Astrocyte of the cerebellum (primary cell): ENCODE results near the gene ZNF44.
"Not testable (repeated sequence)": the region's sequence is repeated elsewhere in the genome, so short reads cannot be mapped to it uniquely, and the experiment has no call there.

Experiments
- DNase-seq: peaks from one replicate; pipeline ENCODE4 v3.0.0-alpha.2; 2011; ENCODE audit warnings: low read depth
- H3K4me3 ChIP-seq: 2 replicates; pipeline ENCODE4 v1.5.1; 2011; ENCODE audit warnings: mild to moderate bottlenecking, low read depth, low read length, moderate library complexity
- in situ Hi-C: cut with HindIII; loops from 2 replicates; pipeline ENCODE4 v1.10.0; 2017; ENCODE audit warnings: low sequenced_read_pairs
- TF ChIP-seq, protein P1 (sequence below): IDR thresholded peaks from 2 replicates; pipeline ENCODE4 v1.5.1; 2012; ENCODE audit warnings: low read length, low read depth, moderate library complexity, mild to moderate bottlenecking; ENCODE audit errors: missing control alignments

Gene ZNF44

DNA sequence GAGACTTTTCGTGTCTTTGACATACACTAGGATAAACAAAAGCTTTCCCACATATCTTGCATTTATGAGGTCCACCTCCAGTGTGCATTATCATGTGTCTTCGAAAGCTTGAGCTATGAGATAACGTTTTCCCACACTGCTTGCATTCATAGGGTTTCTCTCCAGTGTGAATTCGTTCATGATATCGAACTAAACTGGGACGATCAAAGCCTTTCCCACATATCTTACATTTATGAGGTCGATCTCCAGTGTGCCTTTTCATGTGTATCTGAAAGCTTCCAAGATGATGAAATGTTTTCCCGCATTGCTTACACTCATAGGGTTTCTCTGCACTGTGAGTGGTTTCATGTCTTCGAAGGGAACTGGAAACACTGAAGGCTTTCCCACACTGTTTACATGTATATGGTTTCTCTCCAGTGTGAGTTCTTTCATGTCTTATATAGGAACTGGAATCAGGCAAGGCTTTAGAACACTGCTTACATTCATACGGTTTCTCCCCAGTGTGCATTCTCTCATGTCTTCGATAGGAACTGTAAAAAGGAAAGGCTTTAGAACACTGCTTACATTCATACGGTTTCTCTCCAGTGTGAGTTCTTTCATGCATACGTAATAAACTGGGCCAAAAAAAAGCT lies 24.2 kb upstream of the ZNF44 start:
- in situ Hi-C loops, result no loop called here
- no peak for DNase-seq
- TF ChIP-seq, protein P1, sequence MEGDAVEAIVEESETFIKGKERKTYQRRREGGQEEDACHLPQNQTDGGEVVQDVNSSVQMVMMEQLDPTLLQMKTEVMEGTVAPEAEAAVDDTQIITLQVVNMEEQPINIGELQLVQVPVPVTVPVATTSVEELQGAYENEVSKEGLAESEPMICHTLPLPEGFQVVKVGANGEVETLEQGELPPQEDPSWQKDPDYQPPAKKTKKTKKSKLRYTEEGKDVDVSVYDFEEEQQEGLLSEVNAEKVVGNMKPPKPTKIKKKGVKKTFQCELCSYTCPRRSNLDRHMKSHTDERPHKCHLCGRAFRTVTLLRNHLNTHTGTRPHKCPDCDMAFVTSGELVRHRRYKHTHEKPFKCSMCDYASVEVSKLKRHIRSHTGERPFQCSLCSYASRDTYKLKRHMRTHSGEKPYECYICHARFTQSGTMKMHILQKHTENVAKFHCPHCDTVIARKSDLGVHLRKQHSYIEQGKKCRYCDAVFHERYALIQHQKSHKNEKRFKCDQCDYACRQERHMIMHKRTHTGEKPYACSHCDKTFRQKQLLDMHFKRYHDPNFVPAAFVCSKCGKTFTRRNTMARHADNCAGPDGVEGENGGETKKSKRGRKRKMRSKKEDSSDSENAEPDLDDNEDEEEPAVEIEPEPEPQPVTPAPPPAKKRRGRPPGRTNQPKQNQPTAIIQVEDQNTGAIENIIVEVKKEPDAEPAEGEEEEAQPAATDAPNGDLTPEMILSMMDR, result no peak
- no peak overlapping the region for H3K4me3 ChIP-seq

DNA sequence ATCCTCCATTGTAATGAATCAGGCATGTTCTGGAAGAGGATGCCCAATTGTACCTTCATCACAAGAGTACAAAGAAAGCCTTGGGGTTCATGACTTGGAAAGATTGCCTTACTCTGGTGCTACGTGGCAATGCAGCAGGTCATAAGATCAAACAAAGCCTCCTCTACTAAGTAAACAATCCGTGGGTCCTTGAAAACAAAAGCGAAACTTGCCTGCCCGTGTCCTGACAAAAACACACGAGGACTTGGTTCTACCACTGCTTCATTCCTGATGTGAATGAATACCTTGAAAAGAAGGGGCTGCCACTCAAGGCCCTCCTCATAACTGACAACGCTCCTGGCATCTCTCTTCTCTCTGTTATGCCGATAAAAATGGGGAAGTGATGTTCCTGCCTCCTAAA lies 19.9 kb upstream of the ZNF44 start:
- H3K4me3 ChIP-seq, result no peak overlapping the region
- in situ Hi-C loops, result no loop called here
- no peak for DNase-seq
- TF ChIP-seq, protein P1, result no peak

DNA sequence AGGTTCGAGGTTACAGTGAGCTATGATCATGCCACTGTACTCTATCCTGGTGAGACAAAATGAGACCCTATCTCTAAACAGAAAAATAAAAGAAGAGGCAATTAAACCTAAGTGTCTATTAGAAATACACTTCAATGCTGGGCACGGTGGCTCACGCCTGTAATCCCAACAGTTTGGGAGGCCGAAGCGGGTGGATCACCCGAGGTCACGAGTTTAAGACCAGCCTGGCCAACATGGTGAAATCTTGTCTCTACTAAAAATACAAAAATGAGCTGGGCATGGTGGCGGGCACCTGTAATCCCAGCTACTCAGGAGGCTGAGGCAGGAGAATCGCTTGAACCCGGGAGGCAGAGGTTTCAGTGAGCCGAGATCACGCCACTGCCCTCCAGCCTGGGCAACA lies 14.2 kb upstream of the ZNF44 start:
- DNase-seq, in situ Hi-C loops: not testable (repeated sequence)

DNA sequence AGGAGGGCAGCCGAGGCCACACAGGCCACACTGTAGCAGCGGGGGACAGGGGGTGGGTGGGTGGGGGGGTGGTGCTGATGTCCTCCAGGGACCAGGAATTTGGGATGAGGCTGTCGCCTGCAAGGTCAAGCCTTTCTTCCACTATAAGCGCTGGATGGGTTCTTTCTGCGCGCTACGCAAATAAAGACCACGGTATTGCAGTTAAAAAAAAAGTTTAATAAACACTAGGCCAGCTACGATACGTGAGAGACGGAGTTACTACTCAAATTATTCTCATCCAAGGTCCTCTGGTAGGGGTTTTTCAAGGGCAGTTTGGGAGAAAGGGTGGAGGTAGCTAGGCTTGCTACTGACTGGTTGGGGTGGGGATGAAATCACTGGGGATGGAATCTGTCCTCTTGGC lies 508 bp upstream of the ZNF44 start:
- TF ChIP-seq, protein P1, result no peak
- in situ Hi-C loops, result no loop called here
- no peak for DNase-seq
- H3K4me3 ChIP-seq, result peak overlapping the region; percentile 97

More for the DNA sequence above, 14.2 kb upstream of the ZNF44 start:
- not testable (repeated sequence) for H3K4me3 ChIP-seq

DNA sequence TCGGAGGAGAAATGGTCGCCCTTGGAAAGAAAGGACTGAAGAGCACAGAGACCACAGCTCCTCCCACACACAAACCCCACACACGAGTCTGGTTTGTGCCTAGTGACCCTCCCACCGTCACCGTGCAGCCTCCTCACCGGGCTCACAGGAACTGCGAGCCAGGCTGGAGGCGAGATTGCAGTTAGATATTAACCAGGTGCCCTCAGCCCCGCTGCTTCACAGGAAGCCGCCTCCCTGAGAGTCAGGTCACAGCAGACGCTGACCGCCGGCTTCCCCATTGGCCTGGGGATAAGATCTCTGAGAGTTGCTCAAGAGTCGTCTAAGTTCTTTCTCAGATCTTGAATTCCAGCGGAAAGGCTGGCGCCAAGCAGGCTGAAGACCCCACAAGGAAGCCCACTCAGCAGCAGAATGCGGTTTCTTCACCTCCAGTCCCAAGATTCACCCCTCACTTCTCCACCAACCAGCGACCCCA lies 870 bp downstream of the ZNF44 start:
- TF ChIP-seq, protein P1, result no peak

DNA sequence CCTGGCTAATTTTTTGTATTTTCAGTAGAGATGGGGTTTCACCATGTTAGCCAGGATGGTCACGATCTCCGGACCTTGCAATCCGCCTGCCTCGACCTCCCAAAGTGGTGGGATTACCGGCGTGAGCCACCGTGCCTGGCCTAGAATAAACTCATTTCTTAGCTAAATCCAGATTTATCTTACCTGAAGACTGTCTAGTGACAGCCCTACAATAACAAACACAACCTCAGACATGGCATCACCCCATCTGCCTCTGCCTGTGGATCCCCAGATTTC lies 5.0 kb downstream of the ZNF44 start:
- in situ Hi-C loops, result no loop called here
- no peak for DNase-seq

More for the DNA sequence above, 870 bp downstream of the ZNF44 start:
- peak overlapping the region; percentile 97 for H3K4me3 ChIP-seq
- in situ Hi-C loops, result no loop called here
- DNase-seq, result no peak

DNA sequence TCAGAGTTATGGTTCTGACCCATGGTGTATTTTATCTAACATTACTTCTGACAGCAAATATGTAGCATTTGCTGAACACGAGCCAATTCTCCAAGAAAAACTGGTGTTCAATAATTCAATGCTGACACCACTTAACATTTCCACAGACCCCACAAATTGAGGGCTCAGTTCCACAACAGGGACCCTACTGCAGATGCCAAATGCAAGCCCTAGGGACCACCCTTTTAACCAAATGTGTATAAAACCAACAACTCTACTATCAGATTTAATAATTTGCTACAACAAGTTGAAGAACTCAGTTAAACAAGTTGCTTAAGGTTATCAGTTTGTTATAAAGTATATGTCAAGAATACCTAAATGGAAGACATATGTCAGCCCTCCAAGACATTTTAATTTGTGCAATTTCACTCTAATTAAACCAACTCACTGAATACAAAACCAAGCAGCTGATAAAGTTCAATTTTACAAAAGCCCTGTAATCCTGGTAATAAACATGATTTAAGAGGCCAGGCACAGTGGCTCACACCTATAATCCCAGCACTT lies 6.7 kb downstream of the ZNF44 start:
- no peak for DNase-seq
- H3K4me3 ChIP-seq, result no peak overlapping the region
- TF ChIP-seq, protein P1, result no peak
- in situ Hi-C loops, result no loop called here

More for the DNA sequence above, 5.0 kb downstream of the ZNF44 start:
- TF ChIP-seq, protein P1, result no peak
- no peak overlapping the region for H3K4me3 ChIP-seq
